ENCODE results near the gene WDR35.

- no peak for TF ChIP-seq CTCF (IDR thresholded peaks at IDR 0.05)
- no peak for TF ChIP-seq POLR2A (IDR thresholded peaks at IDR 0.05)
Measured at GRCh38 chr2:19870792-19871191, 119.1 kb downstream of the WDR35 start.

Data from lower leg skin (tissue), 3 donors.